OCI-LY7 (cell line): ENCODE measurements around the gene IPO9.

Source experiments
- CTCF ChIP-seq: fragments of 200-600 bp; sonication (generic); conservative IDR thresholded peaks from 2 replicates; pipeline ENCODE4 v1.5.1; 2014; ENCODE audit warnings: mild to moderate bottlenecking, antibody characterized with exemption, low read length, moderate library complexity, mixed read lengths
- EZH2phosphoT487 ChIP-seq: fragments of 200-600 bp; sonication (generic); IDR thresholded peaks from 2 replicates; pipeline ENCODE4 v1.6.1; 2018; ENCODE audit warnings: low read depth, borderline replicate concordance, mild to moderate bottlenecking, mixed run types, antibody characterized with exemption, low read length, moderate library complexity, mixed read lengths

GRCh38 chr1:201890223-201890622 is 61.3 kb downstream of the IPO9 start:
- TF ChIP-seq CTCF, result no peak
- no peak for TF ChIP-seq EZH2phosphoT487
